ENCODE results near the gene ZNF236. TPM values are rescaled to one million over a fixed set of nuclear protein-coding genes. Genes with fewer than 3 reads are reported as not detected.

The ZNF236 gene
- total and polyA plus RNA-seq, 2 of the 8 experiments (the other 6 are each of a cell fraction or from before 2014, with no cell fraction given) = 6.7 to 14.5 TPM

GRCh38 chr18:76914314-76914713 is 92.0 kb downstream of the ZNF236 start (continued):
- TF ChIP-seq CTCF (IDR thresholded peaks at IDR 0.05; ENCODE audit: control extremely low read depth in 1 of 3, insufficient read depth in 1 of 3, low read depth in 1 of 3, low read length in 3 of 3) (no peak), SIX5 (IDR thresholded peaks at IDR 0.05; ENCODE audit: low read depth, low read length) (no peak), EZH2 (IDR thresholded peaks at IDR 0.05; ENCODE audit: low read depth, low read length, severe bottlenecking) (no peak), KDM5A (IDR thresholded peaks at IDR 0.05; ENCODE audit: low read length) (no peak), BCL11A (IDR thresholded peaks at IDR 0.05; ENCODE audit: low read depth in 2 of 2, low read length in 2 of 2) (no peak), TBP (IDR thresholded peaks at IDR 0.05; ENCODE audit: low read depth, low read length) (no peak), CBX8 (IDR thresholded peaks at IDR 0.05; ENCODE audit: borderline replicate concordance, low read depth, low read length) (no peak), NANOG (IDR thresholded peaks at IDR 0.05; ENCODE audit: insufficient read depth, low read depth, low read length, poor library complexity, severe bottlenecking) (no peak)

Measured in H1 (cell line).